ENCODE data around the gene PLXND1. TPM values are rescaled to one million over a fixed set of nuclear protein-coding genes. Genes with fewer than 3 reads are reported as not detected.
"Not testable (repeated sequence)": the region's sequence is repeated elsewhere in the genome, so short reads cannot be mapped to it uniquely, and the experiment has no call there.

Gene PLXND1
- polyA plus RNA-seq, 3 donors, result 124 to 153 (median 144) TPM

GRCh38 chr3:129548104-129548965 lies 58.1 kb downstream of the PLXND1 start:
- DNase-seq (ENCODE audit: extremely low read depth in 1 of 11, low read depth in 9 of 11, low spot score in 4 of 11), result no peak

GRCh38 chr3:129547241-129547640 lies 59.2 kb downstream of the PLXND1 start:
- DNase-seq (ENCODE audit: extremely low read depth in 1 of 11, low read depth in 9 of 11, low spot score in 4 of 11), result no peak

DNA sequence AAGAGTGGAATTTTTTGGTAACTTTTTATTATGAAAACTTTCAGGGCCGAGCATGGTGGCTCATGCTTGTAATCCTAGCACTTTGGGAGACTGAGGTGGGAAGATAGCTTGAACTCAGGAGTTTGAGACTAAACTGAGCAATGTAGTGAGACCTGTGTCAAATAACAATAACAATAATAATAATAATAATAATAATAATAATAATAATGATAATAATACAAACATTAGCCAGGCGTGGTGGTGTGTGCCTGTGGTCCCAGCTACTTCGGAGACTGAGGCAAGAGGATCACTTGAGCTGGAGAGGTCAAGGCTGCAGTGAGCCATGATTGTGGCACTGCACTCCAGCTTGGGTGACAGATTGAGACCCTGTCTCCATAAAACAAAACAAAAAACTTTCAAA lies 60.5 kb downstream of the PLXND1 start:
- not testable (repeated sequence) for DNase-seq (ENCODE audit: extremely low read depth in 1 of 11, low read depth in 9 of 11, low spot score in 4 of 11)

DNA sequence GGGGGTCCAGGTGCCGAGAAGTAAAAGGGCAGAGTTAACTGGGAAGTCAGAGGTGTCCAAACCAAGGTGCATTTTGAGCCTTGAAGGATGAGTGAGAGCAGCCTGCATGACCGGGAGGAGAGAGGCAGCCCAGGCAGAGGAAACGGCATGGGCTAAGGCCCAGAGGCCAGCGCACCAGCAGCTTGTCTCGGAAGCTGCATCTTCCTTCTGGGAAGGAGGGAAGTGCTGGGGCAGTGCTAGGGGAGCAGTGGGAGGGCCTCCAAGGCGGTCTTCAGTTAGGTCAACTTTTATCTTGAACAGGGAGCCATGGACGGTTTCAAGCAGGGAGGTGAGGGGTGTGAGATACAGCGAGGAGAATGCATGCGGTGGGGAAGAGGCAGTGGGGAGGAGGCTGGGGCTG lies 62.5 kb downstream of the PLXND1 start:
- DNase-seq (ENCODE audit: extremely low read depth in 1 of 11, low read depth in 9 of 11, low spot score in 4 of 11), result no peak

DNA sequence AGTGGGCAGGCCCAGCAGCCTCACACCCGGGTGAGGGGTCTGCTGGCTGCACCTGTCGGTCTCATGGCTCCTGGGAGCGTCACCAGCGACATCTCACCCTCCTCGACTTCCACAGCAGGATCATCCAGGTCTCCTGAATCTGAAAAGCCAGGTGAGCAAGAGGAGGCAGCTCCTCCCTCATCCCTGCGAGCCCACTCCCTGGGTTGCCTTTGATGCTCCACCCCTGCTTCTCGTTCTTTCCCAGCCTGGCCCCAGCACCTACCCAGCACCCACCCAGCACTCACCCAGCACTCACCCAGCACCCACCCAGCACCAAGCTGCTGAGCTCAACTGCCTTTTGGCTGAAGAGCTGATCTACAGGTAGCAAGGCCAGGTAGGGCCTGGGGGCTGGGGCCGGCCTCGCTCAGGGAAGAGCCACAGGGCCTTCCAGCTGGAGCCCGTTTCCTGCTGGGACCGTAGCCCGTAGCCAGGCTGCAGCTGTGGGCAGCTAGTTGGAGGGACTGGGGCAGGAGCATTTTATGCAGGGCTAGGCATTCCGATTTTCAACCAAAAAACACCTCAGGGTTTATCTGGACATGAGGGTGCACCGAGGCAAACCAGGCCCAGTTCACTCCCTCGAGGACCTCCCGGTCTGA lies 63.2 kb downstream of the PLXND1 start, which contains the start of gene H1-8:
H1-8 (plus strand) TSS at position 20 of the 635 bp plus-strand sequence; CDS start at position 64, 44 bp downstream.
- DNase-seq (ENCODE audit: extremely low read depth in 1 of 11, low read depth in 9 of 11, low spot score in 4 of 11), result no peak

- no peak for DNase-seq (ENCODE audit: extremely low read depth in 1 of 11, low read depth in 9 of 11, low spot score in 4 of 11)
Measured at GRCh38 chr3:129542747-129543146, 63.7 kb downstream of the PLXND1 start.

DNA sequence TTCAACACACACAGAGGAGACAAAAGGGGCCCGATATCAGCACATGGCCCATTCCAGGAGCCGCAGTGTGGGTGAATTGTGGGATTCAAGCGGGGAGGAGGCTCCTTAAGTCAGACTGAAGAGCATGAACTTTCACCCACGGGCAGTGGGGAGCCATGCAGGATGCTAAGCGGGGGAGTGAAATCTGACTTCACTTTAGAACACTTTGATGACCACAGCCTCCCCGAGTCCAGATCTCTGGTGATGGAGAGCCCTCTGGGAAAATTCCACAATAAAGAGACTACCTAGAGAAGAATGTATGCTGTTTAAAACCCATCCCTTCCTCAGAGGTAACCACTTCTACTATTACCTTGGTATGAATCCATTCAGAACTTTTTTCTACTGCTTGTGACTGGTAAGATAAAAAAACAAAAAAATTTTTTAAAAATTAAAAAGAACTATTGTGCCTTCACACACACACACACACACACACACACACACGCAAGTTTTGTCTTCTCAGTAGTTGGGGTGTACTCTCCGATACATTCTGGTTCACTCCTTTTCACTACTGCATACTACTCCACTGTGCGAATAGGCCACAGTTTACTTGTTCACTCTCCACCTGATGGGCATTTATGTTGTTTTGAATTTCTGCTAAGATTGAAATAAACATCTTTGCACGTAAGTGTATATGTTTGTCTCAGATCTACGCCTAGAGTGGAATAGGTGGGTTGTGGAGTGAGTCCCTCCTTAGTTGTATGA lies 65.5 kb downstream of the PLXND1 start:
- DNase-seq (ENCODE audit: extremely low read depth in 1 of 11, low read depth in 9 of 11, low spot score in 4 of 11), result no peak

GRCh38 chr3:129539206-129539605 lies 67.3 kb downstream of the PLXND1 start:
- no peak for DNase-seq (ENCODE audit: extremely low read depth in 1 of 11, low read depth in 9 of 11, low spot score in 4 of 11)

- DNase-seq (ENCODE audit: extremely low read depth in 1 of 11, low read depth in 9 of 11, low spot score in 4 of 11), result no peak
Measured at GRCh38 chr3:129536804-129537203, 69.7 kb downstream of the PLXND1 start.

GRCh38 chr3:129536374-129536667 lies 70.2 kb downstream of the PLXND1 start:
- DNase-seq (ENCODE audit: extremely low read depth in 1 of 11, low read depth in 9 of 11, low spot score in 4 of 11), result no peak

GRCh38 chr3:129535075-129535474 lies 71.4 kb downstream of the PLXND1 start:
- DNase-seq (ENCODE audit: extremely low read depth in 1 of 11, low read depth in 9 of 11, low spot score in 4 of 11), result no peak

DNA sequence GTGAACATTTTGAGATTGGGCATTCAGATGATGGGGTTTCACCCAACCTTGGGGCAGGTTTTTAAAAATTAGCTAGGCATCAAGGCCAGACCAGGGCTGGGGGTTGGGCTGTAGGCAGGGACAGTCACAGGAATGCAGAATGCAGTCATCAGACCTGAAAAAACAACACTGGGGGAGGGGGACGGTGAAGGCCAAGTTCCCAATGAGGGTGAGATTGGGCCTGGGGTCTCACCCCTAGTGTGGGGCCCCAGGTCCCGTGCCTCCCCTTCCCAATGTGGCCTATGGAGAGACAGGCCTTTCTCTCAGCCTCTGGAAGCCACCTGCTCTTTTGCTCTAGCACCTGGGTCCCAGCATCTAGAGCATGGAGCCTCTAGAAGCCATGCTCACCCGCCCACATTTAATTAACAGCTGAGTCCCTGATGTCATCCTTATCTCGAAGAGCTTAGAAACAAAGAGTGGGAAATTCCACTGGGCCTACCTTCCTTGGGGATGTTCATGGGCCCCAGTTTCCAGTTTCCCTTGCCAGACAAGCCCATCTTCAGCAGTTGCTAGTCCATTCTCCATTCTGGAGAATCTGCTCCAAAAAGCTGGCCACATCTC lies 71.9 kb downstream of the PLXND1 start:
- DNase-seq (ENCODE audit: extremely low read depth in 1 of 11, low read depth in 9 of 11, low spot score in 4 of 11), result peak in 5 of 11 donors; percentile 22 to 41 (median 37)

GRCh38 chr3:129533406-129533805 lies 73.1 kb downstream of the PLXND1 start:
- no peak for DNase-seq (ENCODE audit: extremely low read depth in 1 of 11, low read depth in 9 of 11, low spot score in 4 of 11)

GRCh38 chr3:129532261-129532660 lies 74.2 kb downstream of the PLXND1 start:
- no peak for DNase-seq (ENCODE audit: extremely low read depth in 1 of 11, low read depth in 9 of 11, low spot score in 4 of 11)

DNA sequence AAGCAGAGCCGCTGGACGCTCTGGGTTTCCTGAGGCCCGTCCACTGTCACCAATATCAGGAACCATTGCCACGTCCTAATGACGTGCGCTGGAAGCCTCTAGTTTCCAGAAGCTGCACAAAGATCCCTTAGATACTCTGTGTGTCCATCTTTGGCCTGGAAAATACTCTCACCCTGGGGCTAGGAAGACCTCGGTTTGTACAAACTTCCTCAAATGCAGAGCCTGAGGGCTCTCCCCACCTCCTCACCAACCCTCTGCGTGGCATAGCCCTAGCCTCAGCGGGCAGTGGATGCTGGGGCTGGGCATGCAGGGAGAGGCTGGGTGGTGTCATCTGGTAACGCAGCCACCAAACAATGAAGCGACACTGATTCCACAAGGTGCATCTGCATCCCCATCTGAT lies 74.8 kb downstream of the PLXND1 start:
- no peak for DNase-seq (ENCODE audit: extremely low read depth in 1 of 11, low read depth in 9 of 11, low spot score in 4 of 11)

GRCh38 chr3:129530821-129531220 lies 75.7 kb downstream of the PLXND1 start:
- no peak for DNase-seq (ENCODE audit: extremely low read depth in 1 of 11, low read depth in 9 of 11, low spot score in 4 of 11)

GRCh38 chr3:129530251-129530791 lies 76.2 kb downstream of the PLXND1 start:
- DNase-seq (ENCODE audit: extremely low read depth in 1 of 11, low read depth in 9 of 11, low spot score in 4 of 11), result peak in 3 of 11 donors; percentile 21 to 52 (median 26)

DNA sequence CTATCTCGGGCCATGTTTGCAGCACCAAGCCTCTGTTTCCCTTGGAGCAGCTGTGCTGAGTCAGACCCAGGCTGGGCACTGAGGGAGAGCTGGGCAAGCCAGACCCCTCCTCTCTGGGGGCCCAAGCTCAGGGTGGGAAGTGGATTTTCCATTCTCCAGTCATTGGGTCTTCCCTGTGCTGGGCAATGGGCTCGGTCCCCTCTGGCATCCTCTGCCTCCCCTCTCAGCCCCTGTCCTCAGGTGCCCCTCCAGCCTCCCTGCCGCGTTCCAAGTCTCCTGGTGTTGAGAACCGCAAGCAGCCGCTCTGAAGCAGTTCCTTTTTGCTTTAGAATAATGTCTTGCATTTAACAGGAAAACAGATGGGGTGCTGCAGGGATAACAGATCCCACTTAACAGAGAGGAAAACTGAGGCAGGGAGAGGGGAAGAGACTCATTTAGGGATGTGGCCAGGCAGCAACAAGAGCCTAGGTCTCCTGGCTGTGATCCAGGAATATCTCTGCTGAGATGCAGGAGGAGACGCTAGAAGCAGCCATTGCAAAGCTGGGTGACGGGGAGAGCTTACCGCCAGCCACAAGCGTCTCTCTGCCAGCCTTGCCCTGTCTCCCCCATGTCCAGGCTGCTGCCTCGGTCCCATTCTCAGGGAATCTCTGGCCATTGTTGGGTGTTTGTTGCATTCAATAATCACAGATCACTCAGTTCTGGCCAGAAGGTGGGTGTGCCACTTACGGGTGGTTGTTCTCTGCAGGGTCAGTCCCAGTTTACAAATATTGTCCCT lies 76.9 kb downstream of the PLXND1 start:
- no peak for DNase-seq (ENCODE audit: extremely low read depth in 1 of 11, low read depth in 9 of 11, low spot score in 4 of 11)
